Measurements from ENCODE around the gene SLC35B4.
"Not testable (repeated sequence)": the region's sequence is repeated elsewhere in the genome, so short reads cannot be mapped to it uniquely, and the experiment has no call there.

SLC35B4 gene

GRCh38 chr7:134330974-134331373 is 14.2 kb upstream of the SLC35B4 start:
- no peak for DNase-seq

GRCh38 chr7:134329614-134330346 is 13.1 kb upstream of the SLC35B4 start:
- DNase-seq: no peak

GRCh38 chr7:134328900-134329299 is 12.2 kb upstream of the SLC35B4 start:
- DNase-seq: no peak

GRCh38 chr7:134327896-134328295 is 11.2 kb upstream of the SLC35B4 start:
- DNase-seq: peak; percentile 71

GRCh38 chr7:134324107-134324506 is 7.4 kb upstream of the SLC35B4 start:
- no peak for DNase-seq

GRCh38 chr7:134320201-134320600 is 3.5 kb upstream of the SLC35B4 start:
- no peak for DNase-seq

- DNase-seq: no peak
Measured at GRCh38 chr7:134318443-134318842, 1.7 kb upstream of the SLC35B4 start.

- DNase-seq: no peak
Measured at GRCh38 chr7:134317434-134317833, 704 bp upstream of the SLC35B4 start.

- no peak for DNase-seq
Measured at GRCh38 chr7:134315679-134316538, 821 bp downstream of the SLC35B4 start.

- no peak for DNase-seq
Measured at GRCh38 chr7:134313543-134313942, 3.2 kb downstream of the SLC35B4 start.

GRCh38 chr7:134312717-134313116 is 4.0 kb downstream of the SLC35B4 start:
- no peak for DNase-seq

GRCh38 chr7:134311807-134312206 is 4.9 kb downstream of the SLC35B4 start:
- DNase-seq: no peak

GRCh38 chr7:134308548-134308947 is 8.2 kb downstream of the SLC35B4 start:
- no peak for DNase-seq

- DNase-seq: no peak
Measured at GRCh38 chr7:134307320-134307719, 9.4 kb downstream of the SLC35B4 start.

- no peak for DNase-seq
Measured at GRCh38 chr7:134302120-134302519, 14.6 kb downstream of the SLC35B4 start.

- no peak for DNase-seq
Measured at GRCh38 chr7:134301592-134301991, 15.1 kb downstream of the SLC35B4 start.

- DNase-seq: no peak
Measured at GRCh38 chr7:134300988-134301387, 15.7 kb downstream of the SLC35B4 start.

GRCh38 chr7:134298902-134299683 is 17.6 kb downstream of the SLC35B4 start:
- no peak for DNase-seq

- no peak for DNase-seq
Measured at GRCh38 chr7:134297489-134297888, 19.2 kb downstream of the SLC35B4 start.

- DNase-seq: not testable (repeated sequence)
Measured at GRCh38 chr7:134295982-134296381, 20.7 kb downstream of the SLC35B4 start.

GRCh38 chr7:134293002-134293740 is 23.6 kb downstream of the SLC35B4 start:
- no peak for DNase-seq

- no peak for DNase-seq
Measured at GRCh38 chr7:134290286-134290685, 26.4 kb downstream of the SLC35B4 start.

- no peak for DNase-seq
Measured at GRCh38 chr7:134289841-134290240, 26.9 kb downstream of the SLC35B4 start.
